ENCODE measurements around the gene CASTOR2.
"Not testable (repeated sequence)": the region's sequence is repeated elsewhere in the genome, so short reads cannot be mapped to it uniquely, and the experiment has no call there.

The CASTOR2 gene

GRCh38 chr7:74994869-74995543 lies 30.5 kb downstream of the CASTOR2 start:
- DNase-seq (ENCODE audit: low spot score), result not testable (repeated sequence)

- DNase-seq (ENCODE audit: low spot score), result not testable (repeated sequence)
Measured at GRCh38 chr7:74996361-74996760, 31.9 kb downstream of the CASTOR2 start.

- DNase-seq (ENCODE audit: low spot score), result not testable (repeated sequence)
Measured at GRCh38 chr7:74997811-74998210, 33.3 kb downstream of the CASTOR2 start.

- not testable (repeated sequence) for DNase-seq (ENCODE audit: low spot score)
Measured at GRCh38 chr7:75001356-75001755, 36.9 kb downstream of the CASTOR2 start.

- DNase-seq (ENCODE audit: low spot score), result no peak
Measured at GRCh38 chr7:75010036-75010435, 45.5 kb downstream of the CASTOR2 start.

- DNase-seq (ENCODE audit: low spot score), result no peak
Measured at GRCh38 chr7:75017832-75018231, 53.3 kb downstream of the CASTOR2 start.

- DNase-seq (ENCODE audit: low spot score), result no peak
Measured at GRCh38 chr7:75018570-75019364, 54.3 kb downstream of the CASTOR2 start.

GRCh38 chr7:75019800-75020199 lies 55.3 kb downstream of the CASTOR2 start:
- no peak for DNase-seq (ENCODE audit: low spot score)

- DNase-seq (ENCODE audit: low spot score), result no peak
Measured at GRCh38 chr7:75024922-75025321, 60.4 kb downstream of the CASTOR2 start.

- DNase-seq (ENCODE audit: low spot score), result no peak
Measured at GRCh38 chr7:75028299-75028698, 63.8 kb downstream of the CASTOR2 start.

GRCh38 chr7:75033064-75033463 lies 68.6 kb downstream of the CASTOR2 start:
- DNase-seq (ENCODE audit: low spot score), result no peak

GRCh38 chr7:75033826-75034225 lies 69.3 kb downstream of the CASTOR2 start:
- DNase-seq (ENCODE audit: low spot score), result no peak

GRCh38 chr7:75038508-75038907 lies 74.0 kb downstream of the CASTOR2 start:
- DNase-seq (ENCODE audit: low spot score), result no peak

- no peak for DNase-seq (ENCODE audit: low spot score)
Measured at GRCh38 chr7:75039166-75039565, 74.7 kb downstream of the CASTOR2 start.

GRCh38 chr7:75039709-75040108 lies 75.2 kb downstream of the CASTOR2 start:
- DNase-seq (ENCODE audit: low spot score), result no peak

GRCh38 chr7:75040512-75040911 lies 76.0 kb downstream of the CASTOR2 start:
- no peak for DNase-seq (ENCODE audit: low spot score)

- DNase-seq (ENCODE audit: low spot score), result no peak
Measured at GRCh38 chr7:75042286-75042685, 77.8 kb downstream of the CASTOR2 start.

GRCh38 chr7:75042831-75043703 lies 78.6 kb downstream of the CASTOR2 start:
- no peak for DNase-seq (ENCODE audit: low spot score)

- DNase-seq (ENCODE audit: low spot score), result no peak
Measured at GRCh38 chr7:75045881-75046280, 81.4 kb downstream of the CASTOR2 start.

- no peak for DNase-seq (ENCODE audit: low spot score)
Measured at GRCh38 chr7:75048435-75049379, 84.2 kb downstream of the CASTOR2 start.

- DNase-seq (ENCODE audit: low spot score), result no peak
Measured at GRCh38 chr7:75049817-75050216, 85.3 kb downstream of the CASTOR2 start.
